IMR-90 (cell line): Measurements from ENCODE around the gene GPR37. TPM values are rescaled to one million over a fixed set of nuclear protein-coding genes. Genes with fewer than 3 reads are reported as not detected.
A peak's percentile ranks its signal among the peaks of the same experiment; 100 is the strongest.

Experiments
- ATAC-seq: fragments of 200-7000 bp; cut with Tn5 transposase; 2 replicates; pipeline ENCODE4 v1.9.1; 2020; ENCODE audit warnings: low read depth, mild to moderate bottlenecking, moderate library complexity
- BruUV-seq: library from RNA; stranded (reverse); fragments of 400-500 nt; replicated peaks from 2 replicates; lab custom pipeline; 2021; lab: Mats Ljungman, UMichigan
- CTCF ChIA-PET: fragments of 300-600 bp; formaldehyde crosslinking; extraction: SDS; loops from one replicate; lab custom pipeline; 2021; ENCODE audit warnings: antibody characterized with exemption; lab: Yijun Ruan, JAX
- POLR2A ChIA-PET: fragments of 300-600 bp; sonication (Branson Sonifier 250); formaldehyde crosslinking; loops from one replicate; lab custom pipeline; 2022; ENCODE audit warnings: antibody characterized with exemption; ENCODE audit not compliant: unreplicated experiment; lab: Charles Lee
- DNase-seq: peaks from one replicate; pipeline ENCODE4 v3.0.0; 2013
- H2AFZ ChIP-seq: replicated peaks from 2 replicates; pipeline ENCODE3; 2013; ENCODE audit warnings: low read length, mild to moderate bottlenecking; ENCODE audit not compliant: poor library complexity
- H2AK5ac ChIP-seq: 2 replicates; pipeline ENCODE4 v1.6.1; 2013; ENCODE audit warnings: low read depth, low read length, inconsistent platforms
- H2AK9ac ChIP-seq: replicated peaks from 2 replicates; pipeline ENCODE3; 2013; ENCODE audit warnings: mild to moderate bottlenecking, low read depth, low read length, moderate library complexity; ENCODE audit not compliant: poor library complexity
- H2BK120ac ChIP-seq: 2 replicates; pipeline ENCODE4 v1.6.1; 2013; ENCODE audit warnings: low read depth, low read length, inconsistent platforms
- H2BK15ac ChIP-seq: 3 replicates; pipeline ENCODE4 v1.6.1; 2013; ENCODE audit warnings: low read depth, low read length, inconsistent platforms
- H2BK20ac ChIP-seq: 2 replicates; pipeline ENCODE4 v1.6.1; 2013; ENCODE audit warnings: low read depth, mild to moderate bottlenecking, inconsistent platforms, low read length, moderate library complexity
- H2BK5ac ChIP-seq: 2 replicates; pipeline ENCODE4 v1.6.1; 2013; ENCODE audit warnings: mild to moderate bottlenecking, low read depth, low read length, inconsistent platforms; ENCODE audit not compliant: poor library complexity, severe bottlenecking
- H3K14ac ChIP-seq: replicated peaks from 2 replicates; pipeline ENCODE4 v1.6.1; 2013; ENCODE audit warnings: low read depth, low read length, inconsistent platforms
- H3K18ac ChIP-seq: 2 replicates; pipeline ENCODE4 v1.6.1; 2013; ENCODE audit warnings: low read depth, low read length, control low read depth
- H3K23ac ChIP-seq: 2 replicates; pipeline ENCODE4 v1.6.1; 2013; ENCODE audit warnings: low read depth, low read length, inconsistent platforms
- H3K27ac ChIP-seq: 2 replicates; pipeline ENCODE4 v1.5.1; 2013; ENCODE audit warnings: mild to moderate bottlenecking, control low read depth, low read length; ENCODE audit not compliant: insufficient read depth
- H3K27me3 ChIP-seq: 2 replicates; pipeline ENCODE4 v1.6.1; 2013; ENCODE audit warnings: low read length; ENCODE audit not compliant: control insufficient read depth, insufficient read depth
- H3K36me3 ChIP-seq: 2 replicates; pipeline ENCODE4 v1.6.1; 2013; ENCODE audit warnings: low read length, mixed read lengths; ENCODE audit not compliant: control insufficient read depth, insufficient read depth
- H3K4ac ChIP-seq: 2 replicates; pipeline ENCODE4 v1.6.1; 2013; ENCODE audit warnings: low read depth, low read length, inconsistent platforms
- H3K4me1 ChIP-seq: 2 replicates; pipeline ENCODE4 v1.6.1; 2013; ENCODE audit warnings: low read length, mixed read lengths; ENCODE audit not compliant: control insufficient read depth, insufficient read depth
- H3K4me2 ChIP-seq: 2 replicates; pipeline ENCODE4 v1.6.1; 2013; ENCODE audit warnings: low read depth, mild to moderate bottlenecking, control low read depth, low read length, moderate library complexity
- H3K4me3 ChIP-seq: 2 replicates; pipeline ENCODE4 v1.5.1; 2013; ENCODE audit warnings: low read depth, mild to moderate bottlenecking, control low read depth, low read length, moderate library complexity; ENCODE audit not compliant: insufficient read depth
- H3K56ac ChIP-seq: 2 replicates; pipeline ENCODE4 v1.6.1; 2013; ENCODE audit warnings: low read length, inconsistent platforms; ENCODE audit not compliant: insufficient read depth; ENCODE audit errors: extremely low read depth
- H3K79me1 ChIP-seq, 2 experiments: 2 replicates each; pipeline ENCODE4 v1.6.1; 2013; ENCODE audit warnings: low read length in 2 of 2, inconsistent platforms in 1 of 2, low read depth in 1 of 2
- H3K9ac ChIP-seq: 2 replicates; pipeline ENCODE4 v1.6.1; 2013; ENCODE audit warnings: low read depth, low read length, control low read depth
- H3K9me1 ChIP-seq: 2 replicates; pipeline ENCODE4 v1.6.1; 2013; ENCODE audit warnings: low read length, inconsistent platforms; ENCODE audit not compliant: insufficient read depth
- H3K9me3 ChIP-seq: 2 replicates; pipeline ENCODE4 v1.6.1; 2013; ENCODE audit warnings: low read length; ENCODE audit not compliant: control insufficient read depth, insufficient read depth
- H4K20me1 ChIP-seq: 2 replicates; pipeline ENCODE4 v1.6.1; 2013; ENCODE audit warnings: low read length, inconsistent platforms; ENCODE audit not compliant: insufficient read depth
- H4K5ac ChIP-seq: 2 replicates; pipeline ENCODE4 v1.6.1; 2013; ENCODE audit warnings: mild to moderate bottlenecking, low read depth, low read length, control low read depth
- H4K8ac ChIP-seq, 2 experiments: 2 replicates each; pipeline ENCODE4 v1.6.1; 2013; ENCODE audit warnings: low read depth in 2 of 2, low read length in 2 of 2, control low read depth in 1 of 2, inconsistent platforms in 1 of 2
- H4K91ac ChIP-seq: 2 replicates; pipeline ENCODE4 v1.6.1; 2013; ENCODE audit warnings: low read depth, low read length, inconsistent platforms; ENCODE audit not compliant: insufficient read depth
- MAZ ChIP-seq: IDR thresholded peaks from 2 replicates; pipeline ENCODE4 v1.6.1; 2012; ENCODE audit warnings: low read depth, mild to moderate bottlenecking, low read length, improper control_type of control experiment, moderate library complexity, borderline replicate concordance
- NFE2L2 ChIP-seq: fragments of 150-350 bp; IDR thresholded peaks from 2 replicates; pipeline ENCODE4 v1.6.1; 2016; ENCODE audit warnings: low read depth, mild to moderate bottlenecking, low read length
- WGBS, 2 experiments: methylation state at CpG; one replicate each; pipeline versions ENCODE4 v1.1.5 to v1.1.7; 2013; ENCODE audit warnings: missing lambda C conversion rate in 2 of 2; ENCODE audit not compliant: insufficient read length in 1 of 2; ENCODE audit errors: extremely low coverage in 2 of 2; 5-methylcytosine and 5-hydroxymethylcytosine counted together
- dilution Hi-C: fragments of 300-500 bp; cut with HindIII; formaldehyde crosslinking; loops from one replicate; pipeline ENCODE4 v1.14.3; 2018; ENCODE audit warnings: low sequenced_read_pairs; ENCODE audit not compliant: unreplicated experiment
- in situ Hi-C: fragments of 300-500 bp; cut with MboI; formaldehyde crosslinking; loops from 3 replicates; pipeline ENCODE4 v1.14.3; 2019; ENCODE audit warnings: low sequenced_read_pairs, inconsistent platforms, mixed read lengths
- intact Hi-C: fragments of 100-400 bp; cut with micrococcal nuclease; formaldehyde crosslinking; loops from 2 replicates; pipeline ENCODE4 v1.10.0; 2022
- polyA plus RNA-seq, 3 experiments: library from polyadenylated mRNA; depleted of rRNA; stranded (reverse); fragments of >200 nt; gene quantifications; 2 replicates each; pipeline ENCODE4 v1.2.3, GENCODE V29; 2012; ENCODE audit warnings: low replicate concordance in 1 of 3
- total RNA-seq: library from RNA; depleted of rRNA; stranded (reverse); fragments of >200 nt; gene quantifications from 2 replicates; pipeline ENCODE4 v1.2.3, GENCODE V29; 2012

The GPR37 gene
- total and polyA plus RNA-seq, 2 of the 4 experiments (the other 2 are of a cell fraction) = 4.6 to 9.3 TPM

DNA sequence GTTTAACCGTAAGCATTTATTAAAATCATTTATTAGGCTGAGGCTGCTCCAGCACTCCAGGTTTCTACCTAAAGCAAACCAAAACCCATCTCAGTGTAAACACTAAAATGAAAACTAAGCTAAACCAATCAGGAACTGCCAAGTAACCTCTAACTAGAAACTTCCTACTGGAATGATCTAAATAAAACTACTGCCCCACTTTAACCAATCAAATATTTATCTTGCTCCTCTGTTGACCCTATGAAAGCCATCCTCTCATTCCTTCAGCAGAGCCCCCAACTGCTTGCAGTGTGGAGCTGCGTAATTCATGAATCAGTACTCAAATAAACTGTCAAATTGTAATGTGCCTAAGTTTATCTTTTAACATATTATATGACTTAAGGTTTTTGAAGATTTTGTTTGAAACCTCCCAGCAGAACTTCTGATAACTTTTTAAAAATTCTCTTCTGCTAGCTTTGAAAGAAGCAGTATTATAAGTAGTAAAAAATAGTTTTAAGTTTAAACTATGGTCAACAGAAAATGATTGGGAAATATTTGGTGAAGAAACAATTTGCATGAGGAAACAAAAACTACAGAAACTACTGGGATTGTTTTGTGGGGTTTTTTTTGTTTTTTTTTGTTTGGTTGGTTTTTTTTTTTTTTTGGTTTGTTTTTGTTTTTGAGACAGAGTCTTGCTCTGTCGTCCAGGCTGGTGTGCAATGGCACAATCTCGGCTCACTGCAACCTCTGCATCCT is 47.4 kb downstream of the GPR37 start:
- peak overlapping the region; percentile 96 for H2BK5ac ChIP-seq
- H3K9ac ChIP-seq = no peak overlapping the region
- TF ChIP-seq NFE2L2 (no peak), MAZ (peak; percentile 50; the same call in 1 of the 2 replicates)
- H2BK120ac ChIP-seq = peak overlapping the region; percentile 86
- no peak overlapping the region for H3K56ac ChIP-seq
- dilution Hi-C loops (no loop called here), intact Hi-C loops (no loop called here), in situ Hi-C loops (no loop called here)
- H4K20me1 ChIP-seq = no peaks in the 10 kb centered on the region
- no peaks in the 10 kb centered on the region for H3K36me3 ChIP-seq
- H3K79me1 ChIP-seq = no peaks in the 10 kb centered on the region
- ChIA-PET CTCF (interaction anchor here (0.9 kb wide), 1 partner anchor 21 kb away, joined by 3 read pairs; no protein-coding TSS in a partner anchor), POLR2A (no interaction called here)
- H3K4me2 ChIP-seq = peak overlapping the region; percentile 55; the same call in 1 of the 2 replicates
- 0 out of 3 replicates have a peak overlapping the region, but pooled peaks have one; percentile 59 for H2BK15ac ChIP-seq
- peak overlapping the region in 1 of 2 experiments; percentile 88; a peak in 2 of 4 replicates for H4K8ac ChIP-seq
- H3K27me3 ChIP-seq = no peaks in the 10 kb centered on the region
- H3K4me1 ChIP-seq = peaks cover 8% of the 10 kb centered on the region
- no peaks in the 10 kb centered on the region for H3K9me3 ChIP-seq
- peak overlapping the region; percentile 90 for H3K4ac ChIP-seq
- WGBS, 2 experiments = 80% methylated on average over 1 of the region's 4 CpGs; no CpG with 5 or more reads in 1 of the 2 experiments
- ATAC-seq (peak; percentile 91), DNase-seq (peak; percentile 96)
- H2AK5ac ChIP-seq = no peak overlapping the region
- H4K5ac ChIP-seq = no peak overlapping the region; the same call in 1 of the 2 replicates
- no peak overlapping the region for H2AK9ac ChIP-seq
- peak overlapping the region; percentile 94 for H3K27ac ChIP-seq
- H3K14ac ChIP-seq = no peak overlapping the region
- H3K23ac ChIP-seq = no peak overlapping the region; the same call in 1 of the 2 replicates
- BruUV-seq = no TSS peak
- peaks cover 5% of the 10 kb centered on the region for H3K9me1 ChIP-seq
- no peak overlapping the region for H3K4me3 ChIP-seq
- H2BK20ac ChIP-seq = peak overlapping the region; percentile 75; the same call in 1 of the 2 replicates
- H4K91ac ChIP-seq = 0 out of 2 replicates have a peak overlapping the region, but pooled peaks have one; percentile 78
- no peak overlapping the region for H2AFZ ChIP-seq
- peak overlapping the region; percentile 95 for H3K18ac ChIP-seq
